K562 (cell line): ENCODE data around the gene SERPINE1. TPM values are rescaled to one million over a fixed set of nuclear protein-coding genes. Genes with fewer than 3 reads are reported as not detected.

ENCODE experiments used
- ATAC-seq: fragments of 200-7000 bp; cut with Tn5 transposase; 3 replicates; pipeline ENCODE4 v1.9.1; 2020; ENCODE audit warnings: moderate library complexity
- BruUV-seq: library from RNA; stranded (reverse); fragments of 400-500 nt; replicated peaks from 2 replicates; lab custom pipeline; 2021; lab: Mats Ljungman, UMichigan
- CTCF ChIA-PET: fragments of 300-600 bp; formaldehyde crosslinking; extraction: SDS; loops from one replicate; lab custom pipeline; 2021; ENCODE audit warnings: low intra/inter-chr PET ratio; lab: Yijun Ruan, JAX
- POLR2A ChIA-PET: fragments of 300-600, 350-650 bp; sonication (Branson Sonifier 250); formaldehyde crosslinking; extraction: SDS; loops from one replicate; lab custom pipeline; 2021; ENCODE audit warnings: antibody characterized with exemption, inconsistent platforms; lab: Yijun Ruan, JAX
- DNase-seq, 4 experiments: peaks; one replicate each; pipeline versions ENCODE4 v3.0.0 to v3.0.0-alpha.2; 2011 to 2018; ENCODE audit warnings: low spot score in 3 of 4, mixed read lengths in 3 of 4; ENCODE audit errors: extremely low read depth in 1 of 4
- FAIRE-seq: peaks from 2 replicates; lab custom pipeline; 2011; peaks lifted over from hg19 to GRCh38; lab: Jason Lieb, UNC
- H2AFZ ChIP-seq: 2 replicates; pipeline ENCODE4 v1.6.0; 2011; ENCODE audit warnings: low read depth, low read length, control low read depth, inconsistent platforms
- H3K27ac ChIP-seq: fragments of 200-600 bp; 3 replicates; pipeline ENCODE4 v1.8.0; 2011; ENCODE audit warnings: low read depth, mild to moderate bottlenecking, control low read depth, inconsistent platforms, low read length, moderate library complexity, mixed read lengths; ENCODE audit errors: extremely low read depth
- H3K27me3 ChIP-seq, 2 experiments: fragments of 300-600 bp in 1 of 2; 2 replicates in 1 of 2; 3 replicates in 1 of 2; pipeline versions ENCODE4 v1.6.0 to v1.8.0; 2011; ENCODE audit warnings: inconsistent platforms in 2 of 2, low read length in 2 of 2, mild to moderate bottlenecking in 1 of 2, mixed read lengths in 1 of 2, moderate library complexity in 1 of 2; ENCODE audit not compliant: control insufficient read depth in 2 of 2, insufficient read depth in 2 of 2
- H3K36me3 ChIP-seq: fragments of 300-600 bp; 3 replicates; pipeline ENCODE4 v1.8.0; 2011; ENCODE audit warnings: mild to moderate bottlenecking, low read length, inconsistent platforms; ENCODE audit not compliant: control insufficient read depth, insufficient read depth
- H3K4me1 ChIP-seq, 2 experiments: fragments of 200-600 bp in 1 of 2; replicated peaks in 1 of 2; 2 replicates in 1 of 2; 3 replicates in 1 of 2; pipeline versions ENCODE4 v1.5.1 to v1.8.0; 2011; ENCODE audit warnings: inconsistent platforms in 2 of 2, low read length in 2 of 2, mild to moderate bottlenecking in 1 of 2, mixed read lengths in 1 of 2, moderate library complexity in 1 of 2; ENCODE audit not compliant: control insufficient read depth in 2 of 2, insufficient read depth in 2 of 2
- H3K4me2 ChIP-seq: 2 replicates; pipeline ENCODE4 v1.6.1; 2011; ENCODE audit warnings: low read length, control low read depth, inconsistent platforms, mixed read lengths; ENCODE audit not compliant: insufficient read depth
- H3K4me3 ChIP-seq: fragments of 200-600 bp; sonication (generic), shearing (Covaris generic); 2 replicates; pipeline ENCODE4 v1.5.1; 2016; ENCODE audit warnings: control low read depth, inconsistent platforms
- H3K79me2 ChIP-seq: fragments of 200-600 bp; 3 replicates; pipeline ENCODE4 v1.8.0; 2011; ENCODE audit warnings: low read length, inconsistent platforms; ENCODE audit not compliant: control insufficient read depth, insufficient read depth
- H3K9ac ChIP-seq, 2 experiments: 2 replicates each; pipeline versions ENCODE4 v1.6.0 to v1.6.1; 2011; ENCODE audit warnings: low read depth in 2 of 2, low read length in 2 of 2, control low read depth in 1 of 2, inconsistent platforms in 1 of 2, mild to moderate bottlenecking in 1 of 2, mixed read lengths in 1 of 2; ENCODE audit not compliant: insufficient read depth in 1 of 2
- H3K9me1 ChIP-seq: one replicate; pipeline ENCODE4 v1.6.0; 2011; ENCODE audit warnings: inconsistent platforms, mild to moderate bottlenecking, low read length, moderate library complexity; ENCODE audit not compliant: control insufficient read depth, insufficient read depth
- H3K9me3 ChIP-seq: replicated peaks from 2 replicates; pipeline ENCODE4 v1.5.1; 2011; ENCODE audit warnings: low read depth, low read length, inconsistent platforms; ENCODE audit not compliant: control insufficient read depth, insufficient read depth
- H4K20me1 ChIP-seq: replicated peaks from 2 replicates; pipeline ENCODE4 v1.6.1; 2011; ENCODE audit warnings: low read length, inconsistent platforms, mixed read lengths; ENCODE audit not compliant: control insufficient read depth, insufficient read depth
- DACH1 ChIP-seq: fragments of 450-650 bp; IDR thresholded peaks from 2 replicates; pipeline ENCODE4 v1.6.1; 2018; ENCODE audit not compliant: partially characterized antibody
- ELF1 ChIP-seq: fragments of 200-800 bp; sonication (Bioruptor generic); IDR thresholded peaks from 2 replicates; pipeline ENCODE4 v1.6.1; 2016; ENCODE audit warnings: missing genetic modification characterization, missing compliant biosample characterization
- ESRRB ChIP-seq: fragments of 250-450 bp; sonication (Bioruptor Pico); IDR thresholded peaks from 2 replicates; pipeline ENCODE4 v1.5.0; 2020; ENCODE audit warnings: mild to moderate bottlenecking, moderate library complexity, borderline replicate concordance
- HNRNPK ChIP-seq: fragments of 200-400 bp; formaldehyde crosslinking; IDR thresholded peaks from one replicate; pipeline ENCODE4 v1.6.1; 2018; ENCODE audit warnings: mild to moderate bottlenecking, low read depth, low read length; ENCODE audit not compliant: poor library complexity, severe bottlenecking
- KAT7 ChIP-seq: sonication (generic); formaldehyde crosslinking; IDR thresholded peaks from 2 replicates; pipeline ENCODE4 v1.8.0; 2022; ENCODE audit warnings: missing genetic modification reagents, mild to moderate bottlenecking, borderline replicate concordance
- MNT ChIP-seq, 2 experiments: fragments of 450-650 bp; conservative IDR thresholded peaks; 2 replicates each; pipeline ENCODE4 v1.6.1; 2017; ENCODE audit warnings: mild to moderate bottlenecking in 2 of 2, moderate library complexity in 2 of 2
- NCOA1 ChIP-seq: fragments of 450-650 bp; IDR thresholded peaks from 2 replicates; pipeline ENCODE4 v1.6.1; 2016; ENCODE audit warnings: low read depth
- SMAD4 ChIP-seq: fragments of 250-450 bp; sonication (Bioruptor Pico); conservative IDR thresholded peaks from 2 replicates; pipeline ENCODE4 v1.8.0; 2021; ENCODE audit warnings: inconsistent platforms, mild to moderate bottlenecking, moderate library complexity
- SRSF1 ChIP-seq: fragments of 200-400 bp; formaldehyde crosslinking; IDR thresholded peaks from 2 replicates; pipeline ENCODE4 v1.6.1; 2017; ENCODE audit warnings: mild to moderate bottlenecking, low read depth, low read length, moderate library complexity
- ZNF121 ChIP-seq: sonication (generic); formaldehyde crosslinking; conservative IDR thresholded peaks from 2 replicates; pipeline ENCODE4 v1.8.0; 2022; ENCODE audit warnings: missing genetic modification reagents
- WGBS: fragments of 100-300 bp; shearing (Covaris generic); methylation state at CpG from one replicate; pipeline ENCODE4 v1.1.6; 2016; ENCODE audit warnings: low coverage, mixed read lengths; ENCODE audit not compliant: insufficient coverage; ENCODE audit errors: missing lambda C conversion rate; 5-methylcytosine and 5-hydroxymethylcytosine counted together
- in situ Hi-C: fragments of 300-500 bp; cut with MboI; formaldehyde crosslinking; loops from 4 replicates; pipeline ENCODE4 v1.15.0; 2018; ENCODE audit warnings: inconsistent platforms, mixed read lengths
- intact Hi-C: fragments of 100-400 bp; cut with micrococcal nuclease; formaldehyde crosslinking; loops from 2 replicates; pipeline ENCODE4 v1.14.2; 2022
- polyA plus RNA-seq, 8 experiments: library from polyadenylated mRNA; depleted of rRNA in 4 of 8; stranded (reverse) in 5 of 8; unstranded in 3 of 8; fragments of >200 nt; fragmentation: Nextera tagmentation in 2 of 8; fragmentation: Illumina TruSeq in 1 of 8; extraction: Ambion mirVana in 2 of 8; extraction: Trizol in 1 of 8; gene quantifications; 2 replicates each; pipeline versions ENCODE4 v1.2.1 to v1.2.3, GENCODE V29; 2011 to 2014; ENCODE audit warnings: inconsistent platforms in 1 of 8, missing spikeins in 1 of 8
- total RNA-seq, 7 experiments: library from RNA; depleted of rRNA in 6 of 7; stranded (reverse); fragments of >200 nt in 6 of 7; fragmentation: Illumina TruSeq in 2 of 7; extraction: Trizol in 2 of 7; gene quantifications; 2 replicates each; pipeline versions ENCODE4 v1.2.1 to v1.2.3, GENCODE V29; 2011 to 2021; ENCODE audit warnings: low replicate concordance in 1 of 7

SERPINE1 gene
- total and polyA plus RNA-seq, 9 of the 15 experiments (the other 6 are each of a cell fraction or from before 2014, with no cell fraction given), result 0.22 to 4.8 (median 0.91) TPM

GRCh38 chr7:101160910-101161309 is 34.0 kb downstream of the SERPINE1 start (continued):
- no peak for TF ChIP-seq MNT (conservative IDR thresholded peaks at IDR 0.05)
- TF ChIP-seq KAT7 (CRISPR knock-in tag), result no peak
- no peak for TF ChIP-seq SMAD4
- TF ChIP-seq HNRNPK, result no peak
- no peak for TF ChIP-seq NCOA1
- TF ChIP-seq SRSF1, result no peak

DNA sequence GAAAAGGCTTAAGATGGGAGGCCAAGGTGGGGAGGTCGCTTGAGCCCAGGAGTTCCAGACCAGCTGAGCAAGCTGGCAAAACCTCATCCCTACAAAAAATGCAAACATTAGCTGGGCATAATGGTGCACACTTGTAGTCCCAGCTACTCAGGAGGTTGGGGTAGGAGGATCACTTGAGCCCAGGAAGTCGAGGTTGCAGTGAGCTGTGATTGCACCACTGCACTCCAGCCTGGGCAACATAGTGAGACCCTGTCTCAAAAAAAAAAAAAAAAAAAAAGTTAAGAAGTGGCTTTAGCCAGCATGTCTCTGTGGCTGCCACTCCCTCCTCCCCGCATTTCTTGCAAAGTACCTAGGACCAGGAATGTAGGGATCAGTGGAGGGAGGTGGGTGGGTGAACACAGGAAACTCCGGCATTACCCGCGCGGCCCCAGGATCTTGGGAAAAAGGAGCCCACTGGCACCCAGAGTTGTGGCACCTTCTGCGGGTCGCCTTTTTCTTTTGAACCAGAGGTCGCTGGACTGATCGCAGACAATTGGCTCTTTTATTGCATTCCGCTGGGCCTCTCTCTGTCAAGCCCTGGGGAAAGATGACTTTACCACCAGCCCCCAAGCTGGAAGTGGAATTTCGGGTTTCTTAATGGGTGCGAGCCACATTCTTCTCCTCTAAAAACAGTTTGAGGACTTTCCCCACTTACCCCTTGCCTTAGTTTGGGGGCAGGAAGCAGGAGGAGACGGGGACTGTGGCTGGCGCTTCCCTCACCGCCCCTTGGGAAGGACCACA is 35.0 kb downstream of the SERPINE1 start:
- TF ChIP-seq ZNF121 (CRISPR knock-in tag), result peak; percentile 95
- no peak for TF ChIP-seq ELF1 (tag)
- no peak for TF ChIP-seq ESRRB (CRISPR knock-in tag)
- no peak for TF ChIP-seq DACH1
- Histone ChIP-seq H3K9ac (no peak overlapping the region; a peak in 1 of 4 replicates), H3K79me2 (no peaks in the 10 kb centered on the region), H4K20me1 (peaks cover 12% of the 10 kb centered on the region), H3K27ac (no peak overlapping the region), H2AFZ (no peak overlapping the region), H3K9me1 (no peaks in the 10 kb centered on the region), H3K4me2 (no peak overlapping the region), H3K36me3 (peaks cover 38% of the 10 kb centered on the region; the same call in 2 of the 3 replicates), H3K4me1 (peaks cover 23 to 60% of the 10 kb centered on the region in 2 experiments), H3K4me3 (no peak overlapping the region), H3K27me3 (peaks cover 3 to 15% of the 10 kb centered on the region in 2 experiments; a peak in 2 of 5 replicates), H3K9me3 (no peaks in the 10 kb centered on the region)
- FAIRE-seq (peak; percentile 46), DNase-seq (no peak), ATAC-seq (no peak)
- in situ Hi-C loops, result no loop called here
- POLR2A ChIA-PET, result interaction anchor here (0.5 kb wide), 1 partner anchor 9 kb away, joined by 3 read pairs; no protein-coding TSS in a partner anchor
- no TSS peak for BruUV-seq
- intact Hi-C loops, result no loop called here
- CTCF ChIA-PET, result no interaction called here
- WGBS, result 81% methylated on average over 16 of the region's 17 CpGs
